ENCODE results near the gene AP1S1. TPM values are rescaled to one million over a fixed set of nuclear protein-coding genes. Genes with fewer than 3 reads are reported as not detected.
"Not testable (repeated sequence)": the region's sequence is repeated elsewhere in the genome, so short reads cannot be mapped to it uniquely, and the experiment has no call there.

Gene AP1S1
- 89.2 and 98.3 TPM in 2 replicates for total RNA-seq (2014; rRNA removed; shearing (Covaris generic))

DNA sequence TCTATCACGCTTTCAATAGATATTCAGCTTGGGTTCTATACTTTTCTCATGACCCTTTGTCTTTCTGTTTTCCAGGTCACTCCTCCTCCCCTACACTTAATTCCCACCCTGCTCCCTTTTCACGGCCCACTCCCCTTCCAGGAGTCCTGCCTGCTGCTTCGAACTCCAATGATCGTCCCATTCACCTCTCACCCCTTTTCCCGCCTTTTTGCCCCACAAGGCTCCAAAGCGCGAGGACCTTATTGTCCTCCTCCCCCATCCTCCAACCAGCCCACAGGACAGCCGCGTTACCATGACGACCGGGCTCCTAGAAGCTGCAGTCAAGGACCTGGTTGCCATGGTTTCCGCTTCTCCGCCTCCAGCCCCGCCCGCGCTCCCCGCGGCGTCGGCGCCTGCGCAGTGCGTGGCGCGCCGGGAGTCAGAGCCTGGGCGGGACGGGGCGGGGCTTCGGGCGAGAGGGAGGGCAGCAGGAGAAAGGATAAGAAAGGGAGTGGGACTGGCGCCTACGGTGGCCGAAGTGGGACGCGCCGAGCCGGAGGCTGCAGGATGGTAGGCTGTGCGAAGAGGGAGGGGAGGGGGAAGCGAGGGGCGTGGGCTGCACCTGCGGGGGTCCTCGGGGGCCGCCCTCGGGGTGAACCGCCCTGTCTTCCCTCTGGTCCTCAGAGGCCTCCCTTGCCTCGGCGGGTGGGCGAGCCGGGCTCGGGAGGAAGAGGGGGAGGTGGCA lies at the start of gene AP1S1:
TSS of gene AP1S1 (plus strand) at position 508 of the 724 bp plus-strand sequence. CDS start at position 547, 39 bp downstream.
- peak; percentile 97 to 98 for DNase-seq
- H3K9me3 ChIP-seq (replicated peaks): no peaks in the 10 kb centered on the region
- peak within 1 kb of the TSS; percentile 42; the same call in 1 of the 2 replicates for H3K27ac ChIP-seq
- peaks cover 14% of the 10 kb centered on the region; the same call in 1 of the 2 replicates for H3K27me3 ChIP-seq
- H3K36me3 ChIP-seq: no peaks in the 10 kb centered on the region
- peaks cover 3% of the 10 kb centered on the region; the same call in 1 of the 2 replicates for H3K4me1 ChIP-seq
- peak within 1 kb of the TSS; percentile 95 for H3K4me3 ChIP-seq

DNA sequence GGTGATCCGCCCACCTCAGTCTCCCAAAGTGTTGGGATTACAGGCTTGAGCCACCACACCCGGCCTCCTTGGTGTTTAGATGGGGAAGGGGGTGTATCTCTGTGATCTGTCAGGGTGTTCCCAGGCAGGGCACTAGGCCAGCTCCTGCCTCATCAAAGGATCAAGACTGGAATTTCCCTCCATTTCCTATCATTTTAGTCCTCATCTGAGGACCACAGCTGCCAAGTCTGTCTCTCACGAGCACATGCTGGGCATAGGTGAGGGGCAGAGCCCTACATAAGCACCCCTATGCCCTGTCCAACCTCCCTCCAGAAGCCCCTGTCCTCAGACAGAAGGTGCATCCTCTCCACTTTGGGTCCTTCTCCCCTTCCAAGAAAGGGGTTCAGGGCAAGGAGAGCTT lies 49.5 kb upstream of the AP1S1 start:
- Histone ChIP-seq H3K27ac (no peak overlapping the region), H3K4me3 (no peak overlapping the region), H3K4me1 (peaks cover 12% of the 10 kb centered on the region), H3K36me3 (no peaks in the 10 kb centered on the region), H3K27me3 (peaks cover 2% of the 10 kb centered on the region; the same call in 1 of the 2 replicates), H3K9me3 (replicated peaks) (no peaks in the 10 kb centered on the region)
- DNase-seq: no peak

DNA sequence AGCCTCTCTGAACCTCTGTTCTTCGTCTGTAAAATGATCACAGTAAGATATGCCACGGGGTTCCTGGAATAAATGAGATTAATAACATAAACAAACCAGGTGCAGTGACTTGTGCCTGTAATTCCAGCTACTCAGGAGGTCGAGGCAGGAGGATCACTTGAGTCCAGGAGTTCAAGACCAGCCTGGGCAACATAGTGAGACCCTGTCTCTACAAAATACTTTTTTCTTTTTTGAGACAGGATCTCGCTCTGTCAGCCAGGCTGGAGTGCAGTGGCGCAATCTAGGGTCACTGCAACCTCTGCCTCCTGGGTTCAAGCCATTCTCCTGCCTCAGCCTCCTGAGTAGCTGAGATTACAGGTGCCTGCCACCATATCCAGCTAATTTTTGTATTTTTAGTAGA lies 49.0 kb upstream of the AP1S1 start:
- DNase-seq; H3K36me3 ChIP-seq; H3K27me3 ChIP-seq; H3K27ac ChIP-seq; H3K4me3 ChIP-seq; H3K9me3 ChIP-seq (replicated peaks): not testable (repeated sequence)
- peaks cover 11% of the 10 kb centered on the region for H3K4me1 ChIP-seq

DNA sequence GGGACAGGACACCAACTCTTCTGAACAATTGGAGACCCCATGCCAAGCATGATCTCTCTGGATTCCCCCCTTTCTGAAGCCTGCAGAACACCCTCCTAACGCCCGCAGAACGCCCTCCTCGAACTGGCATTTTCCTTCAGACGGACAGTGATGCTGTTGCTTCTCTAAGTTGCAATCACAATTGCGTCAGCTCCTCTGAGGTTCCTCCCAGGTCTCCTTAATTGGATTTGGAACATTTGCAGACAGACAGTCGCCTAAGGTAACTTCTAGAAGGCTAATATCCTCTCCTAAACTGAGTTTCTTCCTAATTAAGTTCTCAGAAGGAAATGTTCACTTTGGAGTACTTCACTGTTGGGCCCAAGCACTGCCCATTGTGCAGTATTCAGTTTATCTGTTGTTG lies 47.9 kb upstream of the AP1S1 start:
- no peaks in the 10 kb centered on the region for H3K9me3 ChIP-seq (replicated peaks)

DNA sequence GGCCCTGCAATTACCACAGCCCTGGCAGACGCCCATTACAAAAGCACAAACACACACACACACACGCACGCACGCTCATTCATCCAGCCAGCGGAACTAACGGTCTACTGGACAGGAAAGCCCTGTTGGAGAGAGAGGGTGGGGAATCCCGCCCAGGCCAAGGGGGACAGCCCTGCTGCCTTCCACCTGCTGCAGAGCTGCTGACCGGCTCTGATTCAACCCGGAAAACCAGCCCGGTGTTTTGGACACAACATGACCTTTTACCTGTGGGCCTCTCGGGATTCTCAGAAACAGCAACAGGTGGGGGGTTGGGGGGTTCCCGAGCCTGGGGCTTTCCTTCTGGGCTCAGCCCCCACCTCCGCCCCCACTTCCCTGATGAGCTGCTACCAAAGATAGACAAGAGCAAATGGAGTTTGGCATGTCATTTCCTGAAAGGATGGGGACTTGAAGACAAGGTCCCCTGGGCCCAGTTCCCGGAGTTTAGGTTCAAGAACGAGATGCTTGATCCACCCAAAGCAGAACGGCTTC lies 45.9 kb upstream of the AP1S1 start:
- Histone ChIP-seq H3K9me3 (replicated peaks) (no peaks in the 10 kb centered on the region), H3K36me3 (no peaks in the 10 kb centered on the region), H3K4me3 (peak overlapping the region; percentile 16; the same call in 1 of the 2 replicates), H3K27ac (0 out of 2 replicates have a peak overlapping the region, but pooled peaks have one; percentile 6), H3K4me1 (peaks cover 7% of the 10 kb centered on the region), H3K27me3 (peaks cover 5% of the 10 kb centered on the region)
- peak; percentile 53 to 65 for DNase-seq

More for the DNA sequence above, 47.9 kb upstream of the AP1S1 start:
- DNase-seq: no peak
- H3K27ac ChIP-seq: no peak overlapping the region
- peaks cover 7% of the 10 kb centered on the region for H3K4me1 ChIP-seq
- H3K4me3 ChIP-seq: no peak overlapping the region
- peaks cover 2% of the 10 kb centered on the region; the same call in 1 of the 2 replicates for H3K27me3 ChIP-seq
- H3K36me3 ChIP-seq: no peaks in the 10 kb centered on the region

DNA sequence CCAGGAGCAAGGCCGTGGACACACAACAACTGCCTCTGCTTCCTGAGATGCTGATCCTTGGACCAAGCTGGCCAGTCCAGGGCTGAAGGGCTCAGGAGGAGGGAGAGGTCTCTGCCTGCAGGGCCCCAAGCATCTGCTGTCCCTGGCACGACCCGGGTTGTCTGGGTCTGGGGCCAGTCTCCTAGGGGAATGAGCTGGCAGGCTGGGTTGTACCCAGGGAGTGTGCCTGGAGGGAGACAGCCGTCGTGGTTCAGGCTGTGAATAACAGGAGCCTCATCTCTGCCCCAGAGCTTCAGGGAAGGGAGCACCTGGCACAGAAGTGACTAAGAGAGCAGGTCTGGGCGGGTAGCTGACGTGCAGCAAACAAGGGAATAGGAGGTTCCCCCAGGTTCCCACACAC lies 45.3 kb upstream of the AP1S1 start:
- DNase-seq: peak in 1 of 2 experiments; percentile 24
- Histone ChIP-seq H3K4me1 (peaks cover 7% of the 10 kb centered on the region), H3K9me3 (replicated peaks) (no peaks in the 10 kb centered on the region), H3K36me3 (no peaks in the 10 kb centered on the region), H3K27ac (0 out of 2 replicates have a peak overlapping the region, but pooled peaks have one; percentile 6), H3K27me3 (peaks cover 5% of the 10 kb centered on the region), H3K4me3 (no peak overlapping the region)

DNA sequence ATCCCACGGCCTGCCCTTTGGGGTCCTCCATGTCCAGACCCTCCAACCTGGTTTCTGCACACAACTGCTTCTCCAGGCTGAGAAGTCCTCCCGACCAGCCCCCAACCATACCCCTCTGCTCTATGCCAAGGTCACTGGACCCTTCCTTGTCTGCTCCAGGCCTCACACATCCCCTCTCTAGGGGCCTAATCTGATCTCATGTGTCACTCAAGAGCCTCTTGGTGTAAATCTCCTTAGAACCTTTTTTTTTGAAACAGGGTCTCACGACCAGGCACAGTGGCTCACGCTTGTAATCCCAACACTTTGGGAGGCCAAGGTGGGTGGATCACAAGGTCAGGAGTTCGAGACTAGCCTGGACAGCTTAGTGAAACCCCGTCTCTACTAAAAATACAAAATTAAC lies 44.9 kb upstream of the AP1S1 start:
- Histone ChIP-seq H3K9me3 (replicated peaks) (no peaks in the 10 kb centered on the region), H3K4me3 (no peak overlapping the region), H3K27ac (no peak overlapping the region), H3K4me1 (peaks cover 7% of the 10 kb centered on the region), H3K27me3 (peaks cover 5% of the 10 kb centered on the region), H3K36me3 (no peaks in the 10 kb centered on the region)
- DNase-seq: no peak

DNA sequence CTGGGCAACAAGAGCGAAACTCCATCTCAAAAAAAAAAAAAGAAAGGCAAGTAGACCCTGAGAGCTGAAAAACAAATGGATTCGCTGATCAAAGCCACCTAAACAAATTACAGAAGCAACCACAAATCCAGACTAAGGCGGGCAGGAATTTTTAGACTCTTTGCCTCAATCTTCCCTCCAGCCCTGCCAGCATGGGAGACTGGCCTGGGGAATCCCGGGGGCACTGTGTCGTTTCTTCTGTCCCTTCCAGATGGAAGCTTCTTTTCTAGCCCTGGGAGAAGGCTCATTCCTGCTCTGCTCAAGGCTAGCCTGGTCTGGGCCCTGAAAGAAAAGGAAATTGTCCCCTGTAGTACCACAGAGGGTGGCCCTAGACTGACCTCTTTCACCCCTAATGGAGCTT lies 43.0 kb upstream of the AP1S1 start:
- Histone ChIP-seq H3K27me3 (peaks cover 5% of the 10 kb centered on the region), H3K4me3 (no peak overlapping the region), H3K9me3 (replicated peaks) (no peaks in the 10 kb centered on the region), H3K36me3 (no peaks in the 10 kb centered on the region), H3K27ac (no peak overlapping the region), H3K4me1 (peaks cover 7% of the 10 kb centered on the region)
- no peak for DNase-seq

DNA sequence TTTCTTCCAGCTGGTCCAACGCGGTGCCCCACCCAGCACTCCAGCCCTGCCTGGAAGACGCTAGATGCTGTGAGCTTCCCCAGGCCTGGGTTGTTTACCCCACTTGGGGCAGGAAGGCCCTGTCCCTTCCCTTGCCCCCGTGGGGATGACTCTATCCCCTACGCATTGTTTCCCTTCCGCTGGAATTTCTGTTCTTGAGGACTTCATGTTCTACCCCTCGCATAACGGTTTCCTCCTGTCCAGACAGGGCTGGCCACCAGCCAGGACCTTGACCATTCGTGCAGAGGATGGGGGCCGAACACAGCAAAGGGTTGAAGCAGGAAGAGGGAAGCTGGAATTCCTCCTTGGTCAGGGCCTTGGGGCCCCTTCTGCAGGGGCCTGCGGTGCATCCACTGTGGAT lies 42.0 kb upstream of the AP1S1 start:
- Histone ChIP-seq H3K4me3 (no peak overlapping the region), H3K4me1 (peaks cover 9% of the 10 kb centered on the region), H3K27me3 (peaks cover 3% of the 10 kb centered on the region; the same call in 1 of the 2 replicates), H3K36me3 (no peaks in the 10 kb centered on the region), H3K9me3 (replicated peaks) (no peaks in the 10 kb centered on the region), H3K27ac (no peak overlapping the region)
- no peak for DNase-seq

DNA sequence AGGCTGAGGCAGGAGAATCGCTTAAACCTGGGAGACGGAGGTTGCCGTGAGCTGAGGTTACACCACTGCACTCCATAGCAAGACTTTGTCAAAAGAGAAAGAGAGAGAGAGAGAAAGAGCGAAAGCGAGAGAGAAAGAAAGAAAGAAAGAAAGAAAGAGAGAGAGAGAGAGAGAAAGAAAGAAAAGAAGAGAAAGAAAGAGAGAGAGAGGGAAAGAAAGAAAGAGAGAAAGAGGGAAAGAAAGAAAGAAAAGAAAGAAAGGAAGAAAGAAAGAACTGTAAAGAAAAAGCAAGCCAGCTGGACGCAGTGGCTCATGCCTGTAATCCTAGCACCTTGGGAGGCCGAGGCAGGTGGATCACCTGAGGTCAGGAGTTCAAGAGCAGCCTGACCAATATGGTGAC lies 41.1 kb upstream of the AP1S1 start:
- not testable (repeated sequence) for DNase-seq; H3K4me3 ChIP-seq; H3K27me3 ChIP-seq; H3K27ac ChIP-seq; H3K4me1 ChIP-seq; H3K9me3 ChIP-seq (replicated peaks); H3K36me3 ChIP-seq

DNA sequence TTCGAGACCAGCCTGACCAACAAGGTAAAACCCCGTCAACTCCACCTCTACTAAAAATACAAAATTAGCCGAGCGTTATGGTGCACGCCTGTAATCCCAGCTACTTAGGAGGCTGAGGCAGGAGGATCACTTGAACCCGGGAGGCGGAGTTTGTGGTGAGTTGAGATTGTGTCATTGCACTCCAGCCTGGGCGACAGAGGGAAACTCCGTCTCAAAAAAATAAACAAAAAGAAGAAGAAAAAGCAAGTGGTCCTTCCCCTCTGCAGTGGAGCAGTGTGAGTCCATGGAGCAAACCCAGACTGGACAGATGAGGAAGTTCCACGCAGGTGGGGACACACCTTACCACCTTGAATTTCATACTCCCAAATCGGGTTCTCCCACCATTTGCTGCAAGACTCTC lies 40.4 kb upstream of the AP1S1 start:
- peaks cover 4% of the 10 kb centered on the region for H3K4me1 ChIP-seq
- no peak overlapping the region for H3K27ac ChIP-seq

DNA sequence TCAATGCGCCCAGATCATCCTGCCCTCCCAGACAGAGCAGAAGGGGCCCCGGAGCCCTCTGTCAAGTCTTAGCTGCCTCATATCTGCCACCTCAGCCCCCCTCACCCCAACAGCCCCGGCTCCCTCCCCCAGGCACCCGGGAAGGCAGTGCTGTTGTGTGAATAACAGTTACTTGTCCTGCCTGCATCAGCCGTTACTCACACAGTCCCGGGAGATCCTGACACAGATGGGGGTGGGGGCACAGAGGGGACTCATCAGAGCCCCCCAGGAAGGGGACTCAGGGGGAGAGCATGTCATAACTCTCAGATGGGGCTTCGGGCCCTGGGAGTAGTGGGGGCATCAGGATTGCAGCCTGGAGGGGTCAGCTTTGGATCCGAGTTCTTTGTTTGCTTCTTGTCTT lies 39.8 kb upstream of the AP1S1 start:
- peaks cover 3% of the 10 kb centered on the region; the same call in 1 of the 2 replicates for H3K4me1 ChIP-seq
- no peak overlapping the region for H3K27ac ChIP-seq
- H3K27me3 ChIP-seq: peaks cover 3% of the 10 kb centered on the region; the same call in 1 of the 2 replicates
- no peaks in the 10 kb centered on the region for H3K36me3 ChIP-seq
- no peak for DNase-seq
- H3K4me3 ChIP-seq: no peak overlapping the region
- H3K9me3 ChIP-seq (replicated peaks): no peaks in the 10 kb centered on the region

More for the DNA sequence above, 40.4 kb upstream of the AP1S1 start:
- Histone ChIP-seq H3K4me3 (no peak overlapping the region), H3K9me3 (replicated peaks) (no peaks in the 10 kb centered on the region), H3K36me3 (no peaks in the 10 kb centered on the region), H3K27me3 (peaks cover 3% of the 10 kb centered on the region; the same call in 1 of the 2 replicates)
- no peak for DNase-seq

DNA sequence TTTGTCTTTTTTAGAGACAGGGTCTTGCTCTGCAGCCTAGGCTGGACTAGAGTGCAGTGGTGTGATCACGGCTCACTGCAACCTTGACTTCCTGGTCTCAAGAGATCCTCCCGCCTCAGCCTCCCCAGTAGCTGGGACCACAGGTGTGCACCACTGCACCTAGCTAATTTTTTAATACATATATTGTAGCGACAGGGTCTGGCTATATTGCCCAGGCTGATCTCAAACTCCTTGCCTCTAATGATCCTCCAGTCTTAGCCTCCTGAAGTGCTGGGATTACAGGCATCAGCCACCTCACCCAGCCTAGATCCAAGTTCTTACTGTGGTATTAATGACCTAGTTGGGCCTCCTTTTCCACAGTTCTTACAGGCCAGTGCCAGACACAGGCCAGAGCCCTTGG lies 39.1 kb upstream of the AP1S1 start:
- Histone ChIP-seq H3K4me1 (peaks cover 8% of the 10 kb centered on the region), H3K27me3 (peaks cover 3% of the 10 kb centered on the region; the same call in 1 of the 2 replicates), H3K4me3 (no peak overlapping the region), H3K27ac (no peak overlapping the region), H3K9me3 (replicated peaks) (no peaks in the 10 kb centered on the region), H3K36me3 (no peaks in the 10 kb centered on the region)
- no peak for DNase-seq

DNA sequence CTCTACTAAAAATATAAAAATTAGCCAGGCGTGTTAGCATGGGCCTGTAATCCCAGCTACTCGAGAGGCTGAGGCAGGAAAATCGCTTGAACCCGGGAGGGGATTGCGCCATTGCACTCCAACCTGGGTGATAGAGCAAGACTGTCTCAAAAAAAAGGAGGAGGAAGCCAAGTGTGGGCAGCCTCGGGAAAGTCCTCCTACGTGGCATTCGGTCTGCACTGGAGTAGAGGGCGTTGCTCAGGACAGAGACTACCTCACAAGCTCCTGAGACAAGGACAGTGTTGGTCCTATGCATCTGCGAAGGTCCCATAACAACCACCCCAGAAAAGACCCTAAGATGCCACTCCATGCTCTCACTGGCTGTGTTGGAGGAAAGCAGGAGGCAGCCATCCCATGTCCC lies 37.4 kb upstream of the AP1S1 start:
- DNase-seq: no peak
- H3K9me3 ChIP-seq (replicated peaks): no peaks in the 10 kb centered on the region
- peaks cover 3% of the 10 kb centered on the region; the same call in 1 of the 2 replicates for H3K27me3 ChIP-seq
- H3K36me3 ChIP-seq: no peaks in the 10 kb centered on the region
- peak overlapping the region; percentile 38 for H3K27ac ChIP-seq
- H3K4me3 ChIP-seq: no peak overlapping the region
- peaks cover 8% of the 10 kb centered on the region for H3K4me1 ChIP-seq

DNA sequence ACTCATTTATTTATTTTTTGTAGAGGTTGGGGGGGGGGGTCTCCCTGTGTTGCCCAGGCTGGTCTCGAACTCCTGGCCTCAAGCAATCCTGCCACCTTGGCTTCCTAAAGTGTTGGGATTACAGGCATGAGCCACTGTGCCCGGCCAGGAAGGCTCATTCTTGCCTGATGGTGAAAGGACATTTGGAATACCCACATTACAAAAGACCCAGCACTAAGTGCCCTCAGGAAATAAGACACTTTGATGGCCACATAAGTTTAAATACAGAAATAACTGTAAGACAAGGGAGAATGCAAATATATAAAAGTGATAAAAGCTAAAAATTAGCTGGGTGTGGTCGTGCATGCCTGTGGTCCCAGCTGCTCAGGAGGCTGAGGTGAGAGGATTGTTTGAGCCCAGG lies 35.4 kb upstream of the AP1S1 start:
- peaks cover 12% of the 10 kb centered on the region for H3K4me1 ChIP-seq
- no peak overlapping the region for H3K27ac ChIP-seq
- no peaks in the 10 kb centered on the region for H3K27me3 ChIP-seq
- no peaks in the 10 kb centered on the region for H3K36me3 ChIP-seq
- H3K4me3 ChIP-seq: no peak overlapping the region
- no peaks in the 10 kb centered on the region for H3K9me3 ChIP-seq (replicated peaks)
- DNase-seq: no peak
